ENCODE results near the gene AK6.
"Not testable (repeated sequence)": the region's sequence is repeated elsewhere in the genome, so short reads cannot be mapped to it uniquely, and the experiment has no call there.

AK6 gene

DNA sequence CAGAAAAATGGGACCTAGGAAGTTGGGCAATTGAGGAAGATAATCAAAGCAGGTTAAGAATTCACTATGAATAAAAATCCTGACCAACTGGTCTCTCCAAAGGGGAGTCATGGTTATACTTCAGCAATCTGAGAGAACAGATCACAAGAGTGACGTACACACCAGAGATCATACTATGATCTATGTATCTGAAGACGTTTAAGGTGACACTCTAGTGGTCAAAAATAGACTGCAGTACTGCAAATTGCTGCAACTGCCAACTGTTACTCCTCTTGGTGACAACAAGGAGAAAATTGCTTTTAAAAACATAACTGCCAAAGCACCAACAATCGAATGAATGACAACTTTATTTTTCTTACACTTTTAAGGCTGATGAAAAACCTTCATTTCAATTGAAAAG, 4.9 kb downstream of the AK6 start:
- Mint-ChIP-seq H3K27ac (no peak overlapping the region), H3K4me3 (no peak overlapping the region)

DNA sequence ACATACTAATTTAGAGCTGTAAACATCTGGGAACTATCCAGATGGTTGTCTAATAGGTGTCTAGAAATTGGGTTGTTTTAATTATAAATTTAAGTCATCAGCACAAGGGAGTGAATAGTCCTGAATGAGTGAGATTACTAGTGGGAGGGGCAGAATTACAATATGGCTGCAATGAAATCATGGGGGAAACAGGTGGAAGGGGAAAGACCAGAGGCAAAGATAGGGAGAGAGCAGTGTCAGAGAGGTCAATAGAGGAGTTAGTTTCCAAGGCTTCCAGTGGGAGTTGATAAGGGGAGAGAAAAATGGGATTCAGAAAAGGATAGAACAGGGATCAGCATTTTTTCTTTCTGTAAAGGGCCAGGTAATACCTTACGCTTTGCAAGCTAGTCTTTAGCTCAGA, 8.9 kb downstream of the AK6 start:
- no peaks in the 10 kb centered on the region for H3K27me3 Mint-ChIP-seq
- no peak for ATAC-seq
- H3K27ac Mint-ChIP-seq = no peak overlapping the region
- H3K9me3 Mint-ChIP-seq = no peaks in the 10 kb centered on the region
- peaks cover 36% of the 10 kb centered on the region for H3K4me1 Mint-ChIP-seq
- H3K4me3 Mint-ChIP-seq = no peak overlapping the region
- no peak for DNase-seq

More for the DNA sequence above, 4.9 kb downstream of the AK6 start:
- DNase-seq = no peak
- Mint-ChIP-seq H3K4me1 (peaks cover 43% of the 10 kb centered on the region), H3K9me3 (no peaks in the 10 kb centered on the region), H3K27me3 (no peaks in the 10 kb centered on the region)
- peak; percentile 47 for ATAC-seq

GRCh38 chr5:69359699-69360098, 9.6 kb downstream of the AK6 start:
- Mint-ChIP-seq H3K27me3 (no peaks in the 10 kb centered on the region), H3K9me3 (no peaks in the 10 kb centered on the region), H3K4me3 (no peak overlapping the region), H3K4me1 (peaks cover 28% of the 10 kb centered on the region), H3K27ac (peak overlapping the region in 1 of 2 donors; percentile 5)
- DNase-seq (no peak), ATAC-seq (no peak)

GRCh38 chr5:69350664-69351063, 18.7 kb downstream of the AK6 start:
- no peaks in the 10 kb centered on the region for H3K4me1 Mint-ChIP-seq
- no peaks in the 10 kb centered on the region for H3K9me3 Mint-ChIP-seq
- no peak for ATAC-seq
- no peaks in the 10 kb centered on the region for H3K27me3 Mint-ChIP-seq
- DNase-seq = no peak
- no peak overlapping the region for H3K27ac Mint-ChIP-seq
- H3K4me3 Mint-ChIP-seq = no peak overlapping the region

DNA sequence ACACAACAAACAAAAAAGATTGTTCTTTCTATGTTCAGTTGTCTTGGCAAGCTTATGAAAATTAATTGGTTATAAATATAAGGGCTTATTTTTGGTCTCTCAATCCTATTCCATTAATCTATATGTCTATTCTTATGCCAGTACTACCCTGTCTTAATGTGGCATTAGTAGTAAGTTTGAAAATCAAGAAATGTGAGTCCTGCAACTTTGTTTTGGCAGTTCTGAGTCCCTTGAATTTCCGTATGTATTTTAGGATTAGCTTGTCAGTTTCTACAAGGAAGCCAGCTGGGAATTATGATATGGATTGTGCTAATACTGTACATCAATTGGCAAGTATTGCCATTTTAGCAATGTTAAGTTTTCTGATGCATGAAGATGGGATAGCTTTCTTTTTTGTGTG, 26.2 kb downstream of the AK6 start:
- no peak overlapping the region for H3K27ac Mint-ChIP-seq
- no peaks in the 10 kb centered on the region for H3K4me1 Mint-ChIP-seq
- no peaks in the 10 kb centered on the region for H3K9me3 Mint-ChIP-seq
- H3K27me3 Mint-ChIP-seq = no peaks in the 10 kb centered on the region
- no peak overlapping the region for H3K4me3 Mint-ChIP-seq
- DNase-seq (no peak), ATAC-seq (no peak)

- no peak for DNase-seq
- no peaks in the 10 kb centered on the region for H3K4me1 Mint-ChIP-seq
- no peak overlapping the region for H3K27ac Mint-ChIP-seq
- H3K4me3 Mint-ChIP-seq = no peak overlapping the region
- H3K27me3 Mint-ChIP-seq = no peaks in the 10 kb centered on the region
- ATAC-seq = no peak
- H3K9me3 Mint-ChIP-seq = no peaks in the 10 kb centered on the region
These were observed 27.7 kb downstream of the AK6 start for GRCh38 chr5:69341520-69342161.

- no peaks in the 10 kb centered on the region for H3K9me3 Mint-ChIP-seq
- DNase-seq (no peak), ATAC-seq (no peak)
- H3K4me1 Mint-ChIP-seq = peaks cover 35% of the 10 kb centered on the region
- H3K27me3 Mint-ChIP-seq = no peaks in the 10 kb centered on the region
- H3K27ac Mint-ChIP-seq = no peak overlapping the region
- no peak overlapping the region for H3K4me3 Mint-ChIP-seq
These were observed 33.9 kb downstream of the AK6 start for GRCh38 chr5:69335341-69335935.

- Mint-ChIP-seq H3K4me1 (peaks cover 35% of the 10 kb centered on the region), H3K9me3 (no peaks in the 10 kb centered on the region), H3K27ac (no peak overlapping the region), H3K4me3 (peak overlapping the region; percentile 17 to 26), H3K27me3 (no peaks in the 10 kb centered on the region)
- ATAC-seq = peak; percentile 84
- DNase-seq = peak; percentile 67 to 81
These were observed 34.5 kb downstream of the AK6 start for GRCh38 chr5:69334793-69335268.

DNA sequence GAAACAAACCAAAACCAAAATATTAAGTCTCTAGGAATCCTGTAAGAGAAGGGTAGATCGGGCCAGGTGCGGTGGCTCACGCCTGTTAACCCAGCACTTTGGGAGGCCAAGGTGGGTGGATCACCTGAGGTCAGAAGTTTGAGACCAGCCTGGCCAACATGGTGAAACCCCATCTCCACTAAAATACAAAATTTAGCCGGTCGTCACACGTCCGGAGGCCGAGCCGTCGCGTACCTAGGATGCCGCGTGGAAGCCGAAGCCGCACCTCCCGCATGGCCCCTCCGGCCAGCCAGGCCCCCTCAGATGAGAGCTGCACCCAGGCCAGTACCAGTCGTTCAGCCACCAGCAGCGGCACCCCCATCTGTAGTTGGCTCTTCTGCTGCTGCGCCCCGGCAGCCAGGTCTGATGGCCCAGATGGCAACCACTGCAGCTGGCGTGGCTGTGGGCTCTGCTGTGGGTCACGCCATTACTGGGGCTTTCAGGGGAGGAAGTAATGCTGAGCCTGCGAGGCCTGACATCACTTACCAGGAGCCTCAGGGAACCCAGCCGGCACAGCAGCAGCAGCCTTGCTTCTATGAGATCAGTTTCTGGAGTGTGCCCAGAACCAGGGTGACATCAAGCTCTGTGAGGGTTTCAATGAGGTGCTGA, 35.5 kb downstream of the AK6 start:
- DNase-seq, ATAC-seq, H3K9me3 Mint-ChIP-seq, H3K27me3 Mint-ChIP-seq: not testable (repeated sequence)
- H3K27ac Mint-ChIP-seq = peak overlapping the region in 1 of 2 donors; percentile 99
- H3K4me1 Mint-ChIP-seq = peaks cover 35% of the 10 kb centered on the region
- peak overlapping the region; percentile 29 to 35 for H3K4me3 Mint-ChIP-seq

DNA sequence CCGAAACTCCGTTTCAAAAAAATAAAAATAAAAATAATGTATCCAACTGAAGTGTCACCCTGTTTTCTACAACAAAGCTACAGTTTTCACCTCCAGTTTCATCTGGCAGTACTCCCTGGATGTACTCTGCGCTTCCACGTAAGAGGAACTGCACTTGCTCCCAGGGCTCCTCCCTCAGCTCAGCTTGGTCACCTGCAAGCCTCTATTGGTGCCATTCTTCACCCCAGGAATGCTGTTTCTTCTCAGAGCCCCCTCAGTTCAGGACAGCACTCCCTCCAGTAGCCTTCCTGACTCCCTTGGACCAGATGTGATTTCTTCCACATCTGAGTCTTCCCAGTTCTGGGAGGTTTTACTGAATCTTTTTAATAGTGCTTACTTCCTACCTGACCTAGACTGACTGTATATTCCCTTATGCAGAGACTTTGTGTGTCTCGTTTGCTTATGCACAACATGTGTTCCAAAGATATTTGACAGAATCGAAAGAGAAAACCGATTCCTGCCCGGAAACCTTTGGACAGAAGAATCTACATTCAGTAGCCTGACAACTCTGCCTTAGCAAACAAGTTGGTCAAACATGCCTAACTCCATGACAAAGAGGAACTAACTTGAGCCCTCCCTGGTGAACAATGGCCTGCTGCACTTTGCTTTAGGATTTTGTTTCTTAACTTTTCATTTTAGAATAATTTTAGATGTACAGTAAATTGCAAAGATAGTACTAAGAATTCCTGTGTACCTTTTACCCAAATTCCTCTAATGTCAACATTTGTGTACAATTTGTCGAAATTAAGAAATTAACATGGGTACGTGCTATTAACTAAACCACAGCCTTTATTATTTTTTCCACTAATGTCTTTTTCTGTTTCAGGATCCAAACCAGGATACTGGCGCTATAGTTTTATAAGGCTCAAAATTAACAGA, 37.5 kb downstream of the AK6 start:
- Mint-ChIP-seq H3K27me3 (no peaks in the 10 kb centered on the region), H3K27ac (no peak overlapping the region), H3K4me3 (peak overlapping the region; percentile 94 to 97), H3K9me3 (no peaks in the 10 kb centered on the region), H3K4me1 (peaks cover 35% of the 10 kb centered on the region)
- DNase-seq (no peak), ATAC-seq (no peak)

DNA sequence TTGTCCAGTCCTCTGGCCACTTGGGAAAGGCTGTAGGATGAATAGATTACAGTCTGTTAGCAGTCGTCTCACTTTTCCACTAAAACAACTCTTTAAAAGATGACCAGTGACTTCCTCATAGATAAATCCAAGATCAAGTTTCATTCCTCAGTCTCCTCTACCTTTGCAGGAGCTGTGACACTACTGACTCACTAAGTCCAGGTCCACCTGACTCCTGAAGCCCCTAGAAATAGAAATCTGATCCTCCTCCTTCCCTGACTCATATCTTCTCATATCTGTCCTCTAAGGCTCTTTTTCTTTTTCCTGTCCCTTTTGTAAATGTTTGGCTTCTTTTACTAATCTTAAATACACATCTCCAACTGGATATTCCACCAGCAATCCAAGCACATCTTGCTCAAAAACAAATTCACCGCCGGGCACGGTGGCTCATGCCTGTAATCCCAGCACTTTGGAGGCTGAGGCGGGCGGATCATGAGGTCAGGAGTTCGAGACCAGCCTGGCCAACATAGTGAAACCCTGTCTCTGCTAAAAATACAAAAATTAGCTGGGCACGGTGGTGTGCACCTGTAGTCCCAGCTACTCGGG, 39.3 kb downstream of the AK6 start:
- DNase-seq = no peak
- no peak overlapping the region for H3K4me3 Mint-ChIP-seq
- H3K4me1 Mint-ChIP-seq = peaks cover 28% of the 10 kb centered on the region
- no peak for ATAC-seq
- no peaks in the 10 kb centered on the region for H3K27me3 Mint-ChIP-seq
- H3K9me3 Mint-ChIP-seq = no peaks in the 10 kb centered on the region
- H3K27ac Mint-ChIP-seq = no peak overlapping the region

DNA sequence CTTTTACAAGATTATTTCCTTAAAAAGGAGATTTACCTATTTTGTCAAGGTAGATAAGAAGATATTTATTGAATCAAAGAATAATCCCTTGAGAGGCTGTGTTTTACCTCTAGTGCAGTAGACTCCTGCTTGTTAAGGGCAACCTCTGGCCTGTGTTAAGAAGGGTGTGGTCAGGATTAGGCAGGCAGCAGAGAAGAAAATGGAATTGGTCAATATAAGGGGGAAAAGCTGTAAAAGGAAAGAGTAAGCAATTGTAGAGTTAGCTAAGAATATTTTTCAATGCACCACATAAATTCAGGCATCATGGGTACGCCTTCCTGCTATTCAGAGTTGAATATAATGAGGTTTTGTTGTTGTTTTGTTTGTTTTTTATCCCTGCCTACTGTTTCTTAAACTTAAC, 43.0 kb downstream of the AK6 start:
- Mint-ChIP-seq H3K27ac (no peak overlapping the region), H3K9me3 (no peaks in the 10 kb centered on the region), H3K4me1 (peaks cover under 1% of the 10 kb centered on the region), H3K4me3 (no peak overlapping the region), H3K27me3 (no peaks in the 10 kb centered on the region)
- no peak for DNase-seq
- no peak for ATAC-seq

DNA sequence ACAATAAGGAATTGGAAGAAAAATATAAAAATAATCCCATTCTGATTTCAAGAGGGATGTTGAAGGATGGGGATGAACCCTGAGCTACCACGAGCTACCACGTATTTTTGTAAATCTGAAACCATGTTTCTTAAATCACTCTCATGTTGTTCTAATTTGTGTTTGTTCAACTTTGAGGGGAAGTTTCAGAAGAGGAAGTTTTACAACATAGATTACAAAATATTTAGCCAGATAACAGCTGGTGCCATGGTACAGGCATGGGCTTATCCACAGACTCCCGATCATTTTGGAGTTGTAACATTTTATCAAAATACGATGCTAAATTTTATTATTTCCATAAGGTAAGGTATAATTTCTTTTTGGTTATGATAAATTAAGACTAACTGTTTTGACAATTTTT, 51.9 kb downstream of the AK6 start:
- Mint-ChIP-seq H3K9me3 (no peaks in the 10 kb centered on the region), H3K27me3 (no peaks in the 10 kb centered on the region), H3K27ac (no peak overlapping the region), H3K4me1 (no peaks in the 10 kb centered on the region), H3K4me3 (no peak overlapping the region)
- ATAC-seq = no peak
- DNase-seq = no peak

DNA sequence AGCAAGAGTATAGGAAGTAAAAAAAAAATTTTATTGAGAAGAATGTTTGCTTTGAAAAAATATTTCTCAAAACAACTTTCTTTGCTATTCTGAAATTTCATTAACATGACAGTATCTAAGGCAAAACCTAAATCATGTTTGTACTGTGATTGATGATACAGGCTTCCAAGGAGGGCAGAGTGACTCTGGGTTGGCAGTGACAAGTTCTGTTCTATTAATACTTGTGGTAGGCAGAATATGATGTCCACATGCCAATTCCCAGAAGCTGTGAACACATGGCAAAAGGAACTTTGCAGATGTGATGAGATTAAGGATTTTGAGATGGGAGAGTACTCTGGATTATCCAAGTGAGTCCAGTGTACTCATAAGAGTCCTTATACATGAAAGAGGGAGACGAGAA, 53.3 kb downstream of the AK6 start:
- Mint-ChIP-seq H3K9me3 (no peaks in the 10 kb centered on the region), H3K27me3 (no peaks in the 10 kb centered on the region)

GRCh38 chr5:69313428-69313827, 55.9 kb downstream of the AK6 start:
- Mint-ChIP-seq H3K27ac (peak overlapping the region in 1 of 2 donors; percentile 63), H3K9me3 (peaks cover 4 to 10% of the 10 kb centered on the region in 2 donors), H3K4me3 (no peak overlapping the region), H3K27me3 (no peaks in the 10 kb centered on the region), H3K4me1 (no peaks in the 10 kb centered on the region)
- no peak for ATAC-seq
- no peak for DNase-seq

More for the DNA sequence above, 53.3 kb downstream of the AK6 start:
- DNase-seq = no peak
- no peak for ATAC-seq
- Mint-ChIP-seq H3K27ac (no peak overlapping the region), H3K4me3 (no peak overlapping the region), H3K4me1 (no peaks in the 10 kb centered on the region)
